K562 (cell line): ENCODE results near the gene RASSF10. TPM values are rescaled to one million over a fixed set of nuclear protein-coding genes. Genes with fewer than 3 reads are reported as not detected.
"Not testable (repeated sequence)": the region's sequence is repeated elsewhere in the genome, so short reads cannot be mapped to it uniquely, and the experiment has no call there.

Experiments used
- ATAC-seq: fragments of 200-7000 bp; cut with Tn5 transposase; 3 replicates; pipeline ENCODE4 v1.9.1; 2020; ENCODE audit warnings: moderate library complexity
- BruUV-seq: library from RNA; stranded (reverse); fragments of 400-500 nt; replicated peaks from 2 replicates; lab custom pipeline; 2021; lab: Mats Ljungman, UMichigan
- CTCF ChIA-PET: fragments of 300-600 bp; formaldehyde crosslinking; extraction: SDS; loops from one replicate; lab custom pipeline; 2021; ENCODE audit warnings: low intra/inter-chr PET ratio; lab: Yijun Ruan, JAX
- POLR2A ChIA-PET: fragments of 300-600, 350-650 bp; sonication (Branson Sonifier 250); formaldehyde crosslinking; extraction: SDS; loops from one replicate; lab custom pipeline; 2021; ENCODE audit warnings: antibody characterized with exemption, inconsistent platforms; lab: Yijun Ruan, JAX
- DNase-seq, 4 experiments: peaks; one replicate each; pipeline versions ENCODE4 v3.0.0 to v3.0.0-alpha.2; 2011 to 2018; ENCODE audit warnings: low spot score in 3 of 4, mixed read lengths in 3 of 4; ENCODE audit errors: extremely low read depth in 1 of 4
- FAIRE-seq: peaks from 2 replicates; lab custom pipeline; 2011; peaks lifted over from hg19 to GRCh38; lab: Jason Lieb, UNC
- H2AFZ ChIP-seq: 2 replicates; pipeline ENCODE4 v1.6.0; 2011; ENCODE audit warnings: low read depth, low read length, control low read depth, inconsistent platforms
- H3K27ac ChIP-seq: fragments of 200-600 bp; 3 replicates; pipeline ENCODE4 v1.8.0; 2011; ENCODE audit warnings: low read depth, mild to moderate bottlenecking, control low read depth, inconsistent platforms, low read length, moderate library complexity, mixed read lengths; ENCODE audit errors: extremely low read depth
- H3K27me3 ChIP-seq, 2 experiments: fragments of 300-600 bp in 1 of 2; 2 replicates in 1 of 2; 3 replicates in 1 of 2; pipeline versions ENCODE4 v1.6.0 to v1.8.0; 2011; ENCODE audit warnings: inconsistent platforms in 2 of 2, low read length in 2 of 2, mild to moderate bottlenecking in 1 of 2, mixed read lengths in 1 of 2, moderate library complexity in 1 of 2; ENCODE audit not compliant: control insufficient read depth in 2 of 2, insufficient read depth in 2 of 2
- H3K36me3 ChIP-seq: fragments of 300-600 bp; 3 replicates; pipeline ENCODE4 v1.8.0; 2011; ENCODE audit warnings: mild to moderate bottlenecking, low read length, inconsistent platforms; ENCODE audit not compliant: control insufficient read depth, insufficient read depth
- H3K4me1 ChIP-seq, 2 experiments: fragments of 200-600 bp in 1 of 2; replicated peaks in 1 of 2; 2 replicates in 1 of 2; 3 replicates in 1 of 2; pipeline versions ENCODE4 v1.5.1 to v1.8.0; 2011; ENCODE audit warnings: inconsistent platforms in 2 of 2, low read length in 2 of 2, mild to moderate bottlenecking in 1 of 2, mixed read lengths in 1 of 2, moderate library complexity in 1 of 2; ENCODE audit not compliant: control insufficient read depth in 2 of 2, insufficient read depth in 2 of 2
- H3K4me2 ChIP-seq: 2 replicates; pipeline ENCODE4 v1.6.1; 2011; ENCODE audit warnings: low read length, control low read depth, inconsistent platforms, mixed read lengths; ENCODE audit not compliant: insufficient read depth
- H3K4me3 ChIP-seq: fragments of 200-600 bp; sonication (generic), shearing (Covaris generic); 2 replicates; pipeline ENCODE4 v1.5.1; 2016; ENCODE audit warnings: control low read depth, inconsistent platforms
- H3K79me2 ChIP-seq: fragments of 200-600 bp; 3 replicates; pipeline ENCODE4 v1.8.0; 2011; ENCODE audit warnings: low read length, inconsistent platforms; ENCODE audit not compliant: control insufficient read depth, insufficient read depth
- H3K9ac ChIP-seq, 2 experiments: 2 replicates each; pipeline versions ENCODE4 v1.6.0 to v1.6.1; 2011; ENCODE audit warnings: low read depth in 2 of 2, low read length in 2 of 2, control low read depth in 1 of 2, inconsistent platforms in 1 of 2, mild to moderate bottlenecking in 1 of 2, mixed read lengths in 1 of 2; ENCODE audit not compliant: insufficient read depth in 1 of 2
- H3K9me1 ChIP-seq: one replicate; pipeline ENCODE4 v1.6.0; 2011; ENCODE audit warnings: inconsistent platforms, mild to moderate bottlenecking, low read length, moderate library complexity; ENCODE audit not compliant: control insufficient read depth, insufficient read depth
- H3K9me3 ChIP-seq: replicated peaks from 2 replicates; pipeline ENCODE4 v1.5.1; 2011; ENCODE audit warnings: low read depth, low read length, inconsistent platforms; ENCODE audit not compliant: control insufficient read depth, insufficient read depth
- H4K20me1 ChIP-seq: replicated peaks from 2 replicates; pipeline ENCODE4 v1.6.1; 2011; ENCODE audit warnings: low read length, inconsistent platforms, mixed read lengths; ENCODE audit not compliant: control insufficient read depth, insufficient read depth
- DIDO1 ChIP-seq: fragments of 450-650 bp; IDR thresholded peaks from 2 replicates; pipeline ENCODE4 v1.6.1; 2016; ENCODE audit warnings: low read depth, missing biosample characterization, missing genetic modification characterization
- E2F6 ChIP-seq, 2 experiments: IDR thresholded peaks; 2 replicates each; pipeline ENCODE4 v1.6.1; 2011; ENCODE audit warnings: borderline replicate concordance in 1 of 2, control low read depth in 1 of 2, low read depth in 1 of 2, low read length in 1 of 2, mild to moderate bottlenecking in 1 of 2, mixed read lengths in 1 of 2, moderate library complexity in 1 of 2; ENCODE audit not compliant: insufficient read depth in 1 of 2, insufficient read length in 1 of 2, poor library complexity in 1 of 2, severe bottlenecking in 1 of 2; ENCODE audit errors: extremely low read depth in 1 of 2
- PHB2 ChIP-seq: fragments of 450-650 bp; IDR thresholded peaks from 2 replicates; pipeline ENCODE4 v1.6.1; 2017; ENCODE audit warnings: low read depth
- ZNF318 ChIP-seq, 2 experiments: fragments of 450-650 bp; IDR thresholded peaks; 2 replicates each; pipeline ENCODE4 v1.6.1; 2016; ENCODE audit warnings: mild to moderate bottlenecking in 2 of 2, borderline replicate concordance in 1 of 2, low read depth in 1 of 2, moderate library complexity in 1 of 2
- WGBS: fragments of 100-300 bp; shearing (Covaris generic); methylation state at CpG from one replicate; pipeline ENCODE4 v1.1.6; 2016; ENCODE audit warnings: low coverage, mixed read lengths; ENCODE audit not compliant: insufficient coverage; ENCODE audit errors: missing lambda C conversion rate; 5-methylcytosine and 5-hydroxymethylcytosine counted together
- in situ Hi-C: fragments of 300-500 bp; cut with MboI; formaldehyde crosslinking; loops from 4 replicates; pipeline ENCODE4 v1.15.0; 2018; ENCODE audit warnings: inconsistent platforms, mixed read lengths
- intact Hi-C: fragments of 100-400 bp; cut with micrococcal nuclease; formaldehyde crosslinking; loops from 2 replicates; pipeline ENCODE4 v1.14.2; 2022
- polyA plus RNA-seq, 8 experiments: library from polyadenylated mRNA; depleted of rRNA in 4 of 8; stranded (reverse) in 5 of 8; unstranded in 3 of 8; fragments of >200 nt; fragmentation: Nextera tagmentation in 2 of 8; fragmentation: Illumina TruSeq in 1 of 8; extraction: Ambion mirVana in 2 of 8; extraction: Trizol in 1 of 8; gene quantifications; 2 replicates each; pipeline versions ENCODE4 v1.2.1 to v1.2.3, GENCODE V29; 2011 to 2014; ENCODE audit warnings: inconsistent platforms in 1 of 8, missing spikeins in 1 of 8
- total RNA-seq, 7 experiments: library from RNA; depleted of rRNA in 6 of 7; stranded (reverse); fragments of >200 nt in 6 of 7; fragmentation: Illumina TruSeq in 2 of 7; extraction: Trizol in 2 of 7; gene quantifications; 2 replicates each; pipeline versions ENCODE4 v1.2.1 to v1.2.3, GENCODE V29; 2011 to 2021; ENCODE audit warnings: low replicate concordance in 1 of 7

Gene RASSF10
- total and polyA plus RNA-seq, 9 of the 15 experiments (the other 6 are each of a cell fraction or from before 2014, with no cell fraction given): not detected

GRCh38 chr11:13043912-13044628 lies 35.0 kb downstream of the RASSF10 start:
- H3K27me3 ChIP-seq: peaks cover 5 to 6% of the 10 kb centered on the region in 2 experiments; a peak in 3 of 5 replicates
- H3K9ac ChIP-seq: no peak overlapping the region
- H3K4me1 ChIP-seq: peaks cover 0 to 3% of the 10 kb centered on the region in 2 experiments; a peak in 1 of 5 replicates
- no peak for ATAC-seq
- BruUV-seq: no TSS peak
- H2AFZ ChIP-seq: no peak overlapping the region
- in situ Hi-C loops: no loop called here
- no peak for FAIRE-seq
- H4K20me1 ChIP-seq: no peaks in the 10 kb centered on the region
- no peak overlapping the region for H3K4me2 ChIP-seq
- no peaks in the 10 kb centered on the region for H3K79me2 ChIP-seq
- WGBS: 17% methylated on average over 4 of the region's 4 CpGs
- no peak overlapping the region for H3K4me3 ChIP-seq
- CTCF ChIA-PET: no interaction called here
- H3K9me3 ChIP-seq: no peaks in the 10 kb centered on the region
- H3K9me1 ChIP-seq: no peaks in the 10 kb centered on the region
- DNase-seq: no peak
- no peaks in the 10 kb centered on the region for H3K36me3 ChIP-seq
- POLR2A ChIA-PET: no interaction called here
- no peak for TF ChIP-seq DIDO1 (tag)
- TF ChIP-seq ZNF318 (IDR thresholded peaks at IDR 0.05; ENCODE audit: borderline replicate concordance in 1 of 2, low read depth in 1 of 2): no peak
- TF ChIP-seq E2F6 (IDR thresholded peaks at IDR 0.05; ENCODE audit: borderline replicate concordance in 1 of 2, extremely low read depth in 1 of 2, insufficient read depth in 1 of 2, insufficient read length in 1 of 2, low read depth in 1 of 2, low read length in 1 of 2, poor library complexity in 1 of 2, severe bottlenecking in 1 of 2): no peak
- no peak for TF ChIP-seq PHB2
- no peak overlapping the region for H3K27ac ChIP-seq
- intact Hi-C loops: no loop called here

GRCh38 chr11:13045089-13045488 lies 36.0 kb downstream of the RASSF10 start:
- POLR2A ChIA-PET: interaction anchor here (1.6 kb wide), 1 partner anchor 8 kb away, joined by 4 read pairs; no protein-coding TSS in a partner anchor
- H3K9me1 ChIP-seq, H3K4me1 ChIP-seq, H3K4me2 ChIP-seq, H3K9ac ChIP-seq, H3K36me3 ChIP-seq, H3K4me3 ChIP-seq, BruUV-seq, DNase-seq, H3K79me2 ChIP-seq, in situ Hi-C loops, ATAC-seq, H3K9me3 ChIP-seq, FAIRE-seq, CTCF ChIA-PET, H3K27me3 ChIP-seq, H4K20me1 ChIP-seq, H2AFZ ChIP-seq, intact Hi-C loops, H3K27ac ChIP-seq: not testable (repeated sequence)
- WGBS: 49% methylated on average over 8 of the region's 8 CpGs
